Heart left ventricle (tissue), 13 donors: ENCODE measurements around the gene TAOK1.

Source experiments
- CTCF ChIP-seq, 12 donors: fragments of 200-600 bp; sonication (generic) in 4 of 12; IDR thresholded peaks; one replicate each; pipeline versions ENCODE4 v1.5.0 to v1.8.0; 2018 to 2022; ENCODE audit warnings: antibody characterized with exemption in 12 of 12, mild to moderate bottlenecking in 5 of 12
- POLR2A ChIP-seq, 2 donors: fragments of 450-650 bp; IDR thresholded peaks; one replicate each; pipeline ENCODE4 v1.6.1; 2017; ENCODE audit warnings: antibody characterized with exemption in 2 of 2, mild to moderate bottlenecking in 2 of 2, moderate library complexity in 2 of 2
- donor health status: ischemic (EF 13 %, LVEDD 7.1; RV severe dilation, severe dysfunction).
- donor health status: DM: no; HTN: yes; CAD: no.
- donor health status: DM: no; HTN: no; CAD: no.
- donor health status: ischemic (EF 25% LVEDD 6.9; RV normal size, moderate dysfunction).
- donor health status: ischemic (EF 25% LVEDD 5.7; RV mildly dilated, moderate dysfunction).
- donor health status: ischemic (EF 35%, LVEDD 5.7; RV mildly dilated, moderate dysfunction).
- donor health status: nonischemic (EF 11% LVEDD 7.7; RV severe dilation, severe dysfunction).
- donor health status: DM: yes; HTN: yes; CAD: no.
- donor health status: PGD.
- donor health status: ischemic (EF 29% LVEDD 5.4; RV normal size, mild dysfunction).
- donor health status: nonischemic (EF 23%, LVEDD 6.1; RV moderate dilation, normal function).

- TF ChIP-seq CTCF (IDR thresholded peaks at IDR 0.05) (no peak), POLR2A (IDR thresholded peaks at IDR 0.05) (no peak)
Measured at GRCh38 chr17:29449865-29450671, 59.9 kb downstream of the TAOK1 start.
